ENCODE data around the gene MAML3.

Gene MAML3

DNA sequence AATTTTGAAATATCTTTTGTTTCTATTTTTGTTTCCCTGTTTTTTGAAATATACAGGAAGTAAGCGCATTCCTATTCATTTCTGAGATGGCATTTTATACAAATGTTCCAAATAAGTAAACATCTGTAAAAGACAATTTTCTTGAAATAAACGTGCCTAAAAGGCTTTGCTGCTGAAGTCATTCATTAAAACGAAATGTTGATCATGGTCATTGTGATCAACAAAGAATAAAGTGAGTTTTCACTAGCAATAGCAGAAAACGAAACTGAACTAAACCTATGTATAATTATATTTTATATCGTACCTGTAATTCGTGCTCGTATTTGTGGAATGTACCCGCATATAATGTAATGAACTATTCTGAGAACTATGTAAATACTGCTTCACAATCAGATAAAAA lies 267.2 kb downstream of the MAML3 start:
- in situ Hi-C loops (cut with MboI; ENCODE audit: low sequenced_read_pairs): no loop called here

GRCh38 chr4:139884438-139884837 lies 269.5 kb downstream of the MAML3 start:
- in situ Hi-C loops (cut with MboI; ENCODE audit: low sequenced_read_pairs): no loop called here

DNA sequence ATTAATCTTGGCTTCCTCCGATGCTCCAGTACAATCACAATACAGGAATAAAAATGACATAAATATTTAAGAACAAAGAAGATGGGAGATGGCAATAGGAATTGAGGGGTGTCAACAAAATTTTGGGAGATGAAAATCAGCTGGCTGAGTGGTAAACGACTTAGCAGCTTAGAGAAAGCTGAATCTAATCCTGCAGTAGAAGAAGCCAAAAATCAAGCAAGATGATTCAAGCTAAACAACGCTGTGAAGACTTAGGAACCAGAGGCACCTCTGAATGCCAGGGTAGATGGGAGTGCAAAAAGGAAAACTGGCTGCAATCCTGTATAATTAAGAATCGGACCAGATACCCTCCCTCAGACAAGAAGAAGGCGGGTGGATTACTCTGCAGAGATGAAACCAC lies 273.1 kb downstream of the MAML3 start:
- in situ Hi-C loops (cut with MboI; ENCODE audit: low sequenced_read_pairs): no loop called here

GRCh38 chr4:139878050-139878449 lies 275.9 kb downstream of the MAML3 start:
- in situ Hi-C loops (cut with MboI; ENCODE audit: low sequenced_read_pairs): no loop called here

- in situ Hi-C loops (cut with MboI; ENCODE audit: low sequenced_read_pairs): no loop called here
These were observed 277.5 kb downstream of the MAML3 start for GRCh38 chr4:139876337-139876941.

- in situ Hi-C loops (cut with MboI; ENCODE audit: low sequenced_read_pairs): no loop called here
These were observed 278.6 kb downstream of the MAML3 start for GRCh38 chr4:139875411-139875825.

GRCh38 chr4:139873111-139873860 lies 280.7 kb downstream of the MAML3 start:
- in situ Hi-C loops (cut with MboI; ENCODE audit: low sequenced_read_pairs): no loop called here

DNA sequence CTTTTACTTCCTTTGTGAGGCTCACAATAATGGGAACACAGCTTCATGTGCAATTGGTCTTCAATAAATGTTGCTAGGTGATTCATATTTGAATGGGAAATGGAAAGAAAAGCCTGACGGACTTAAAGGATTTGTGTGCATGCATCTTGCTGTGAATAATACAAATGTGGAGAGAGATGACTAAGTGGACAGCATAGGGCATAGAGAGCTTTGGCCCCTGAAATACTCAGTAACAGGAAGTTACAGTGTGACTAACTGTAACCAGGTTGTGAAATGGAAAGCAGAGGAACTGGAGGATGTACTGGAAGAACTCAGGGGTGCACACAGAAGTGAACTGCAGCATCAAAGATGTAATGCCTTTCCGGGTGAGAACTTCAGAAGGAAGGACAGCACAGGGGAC lies 281.7 kb downstream of the MAML3 start:
- in situ Hi-C loops (cut with MboI; ENCODE audit: low sequenced_read_pairs): no loop called here

DNA sequence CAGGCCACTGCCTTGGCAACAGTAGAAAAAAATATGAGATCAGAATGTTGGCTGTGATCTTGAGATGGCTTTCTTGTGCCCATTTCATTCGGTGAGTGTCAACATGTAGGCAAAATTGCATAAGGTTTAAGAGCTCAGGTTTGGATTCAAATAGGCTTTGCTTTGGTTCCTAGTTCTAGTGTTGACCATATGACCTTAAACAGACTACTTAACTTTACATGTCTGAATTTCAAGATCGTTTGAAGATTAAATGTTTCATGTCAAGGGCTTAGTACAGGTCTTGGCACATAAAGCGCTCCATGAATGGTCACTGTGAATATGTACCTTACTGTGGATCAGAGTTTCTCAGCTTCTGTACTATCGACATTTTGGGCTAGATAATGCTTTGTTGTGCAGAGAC lies 284.2 kb downstream of the MAML3 start:
- in situ Hi-C loops (cut with MboI; ENCODE audit: low sequenced_read_pairs): no loop called here

GRCh38 chr4:139866276-139866962 lies 287.6 kb downstream of the MAML3 start:
- in situ Hi-C loops (cut with MboI; ENCODE audit: low sequenced_read_pairs): no loop called here

DNA sequence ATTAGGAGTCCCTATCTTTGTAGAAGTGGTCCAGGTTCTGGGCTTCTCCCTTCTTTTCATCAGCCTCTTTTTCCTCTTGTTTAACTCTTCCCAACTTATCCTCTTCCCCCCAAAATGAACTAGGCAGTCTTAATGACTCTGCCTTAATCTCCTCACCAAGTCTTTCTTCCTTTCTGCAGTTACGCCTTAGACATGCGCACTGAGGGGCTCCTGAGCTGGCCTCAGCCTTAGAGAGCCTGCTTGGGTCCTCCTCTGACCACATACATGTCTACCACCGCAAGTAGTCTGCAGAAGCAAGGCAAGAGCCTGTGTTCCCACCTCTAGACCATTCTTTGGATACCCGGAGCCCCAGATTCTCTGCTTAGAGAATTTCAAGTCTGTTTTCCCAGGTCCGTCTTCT lies 288.4 kb downstream of the MAML3 start:
- in situ Hi-C loops (cut with MboI; ENCODE audit: low sequenced_read_pairs): no loop called here

DNA sequence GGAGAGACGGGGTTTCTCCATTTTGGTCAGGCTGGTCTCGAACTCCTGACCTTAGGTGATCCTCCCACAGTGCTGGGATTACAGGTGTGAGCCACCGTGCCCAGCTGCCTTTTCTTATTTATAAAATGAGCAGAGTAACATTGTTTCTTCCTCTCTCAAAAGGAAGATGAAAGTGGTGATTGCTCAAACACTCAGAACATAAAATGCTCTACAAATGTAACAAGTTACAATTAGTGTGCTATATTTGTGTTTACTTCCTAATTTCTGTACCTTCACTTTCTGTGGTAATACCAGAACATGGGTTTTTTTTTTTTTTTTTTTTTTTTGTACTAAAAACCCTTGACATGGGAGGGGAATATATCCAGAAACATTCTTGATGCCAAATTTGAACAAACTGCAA lies 290.5 kb downstream of the MAML3 start:
- in situ Hi-C loops (cut with MboI; ENCODE audit: low sequenced_read_pairs): no loop called here

DNA sequence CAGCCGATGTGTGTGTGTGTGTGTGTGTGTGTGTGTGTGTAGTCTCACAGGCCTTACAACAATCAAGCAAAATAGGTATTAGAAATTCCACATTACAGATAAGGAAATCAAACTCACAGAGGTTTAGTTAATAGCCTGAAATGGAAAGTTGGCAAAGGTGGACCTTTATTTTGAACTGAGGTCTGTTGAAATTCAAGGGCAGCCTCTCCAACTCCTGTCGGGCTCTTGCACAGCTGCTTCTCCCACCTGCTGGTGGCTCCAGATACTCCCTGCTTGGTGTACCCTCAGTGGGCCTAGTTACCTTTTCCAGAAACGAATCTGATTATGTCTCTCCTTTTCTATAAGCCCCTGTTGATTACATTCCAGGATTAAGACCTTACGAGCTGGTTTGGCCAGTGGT lies 292.5 kb downstream of the MAML3 start:
- in situ Hi-C loops (cut with MboI; ENCODE audit: low sequenced_read_pairs): no loop called here

GRCh38 chr4:139860435-139861024 lies 293.5 kb downstream of the MAML3 start:
- in situ Hi-C loops (cut with MboI; ENCODE audit: low sequenced_read_pairs): no loop called here

DNA sequence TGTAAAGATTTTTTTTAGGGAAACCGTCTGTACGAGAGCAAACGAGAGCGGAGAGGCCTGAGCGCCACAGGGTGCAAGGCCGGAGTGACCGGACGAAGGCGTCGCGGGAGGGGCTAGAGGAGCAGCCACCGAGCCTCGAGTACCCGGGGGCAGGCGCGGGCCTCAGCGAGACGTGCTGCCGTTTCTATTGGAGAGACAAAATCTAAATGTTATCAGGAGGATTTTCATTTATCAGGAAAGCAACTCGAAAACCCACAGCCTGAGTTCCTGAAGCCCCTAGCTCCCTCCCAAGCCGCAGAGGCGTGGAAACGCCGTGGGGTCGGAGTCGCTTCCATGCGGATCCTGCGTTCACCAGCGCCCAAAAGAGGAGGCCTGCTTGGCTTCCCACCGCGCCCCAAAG lies 294.1 kb downstream of the MAML3 start:
- in situ Hi-C loops (cut with MboI; ENCODE audit: low sequenced_read_pairs): no loop called here

DNA sequence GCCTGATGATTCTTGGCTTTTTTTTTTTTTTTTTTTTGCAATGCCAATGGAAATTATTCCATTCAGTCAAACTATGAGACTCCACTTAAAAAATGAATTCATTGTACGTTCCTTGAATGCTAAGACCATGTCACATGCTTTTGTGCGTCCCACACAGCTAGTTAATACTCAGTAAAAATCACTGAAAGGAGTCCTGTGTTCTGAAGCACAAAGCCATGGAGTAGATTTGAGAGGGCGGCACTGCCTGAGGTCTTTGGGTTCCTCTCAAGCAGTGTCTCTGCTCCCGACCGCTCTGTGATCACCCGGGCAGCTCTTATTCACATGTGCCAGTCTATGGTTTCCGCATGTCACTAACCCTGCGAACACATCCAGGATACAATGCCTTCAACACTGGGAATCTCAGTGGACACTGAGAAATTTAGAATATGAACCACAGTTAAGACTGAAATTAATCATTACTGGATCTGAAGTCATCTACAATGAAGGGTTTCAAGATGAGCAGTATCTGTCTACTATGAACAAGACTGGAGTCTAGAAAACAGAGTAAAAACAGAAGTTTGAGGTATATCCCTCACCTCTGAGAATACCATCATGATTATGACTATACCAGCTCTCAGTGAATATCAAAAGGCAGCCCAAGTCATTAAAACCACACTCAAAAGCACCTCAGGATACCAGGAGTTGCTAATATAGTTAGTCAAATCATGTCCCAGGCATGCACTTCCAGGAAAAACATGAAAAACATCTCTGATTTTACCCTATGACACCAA lies 295.4 kb downstream of the MAML3 start:
- in situ Hi-C loops (cut with MboI; ENCODE audit: low sequenced_read_pairs): no loop called here

- in situ Hi-C loops (cut with MboI; ENCODE audit: low sequenced_read_pairs): no loop called here
These were observed 296.0 kb downstream of the MAML3 start for GRCh38 chr4:139857977-139858376.

GRCh38 chr4:139857021-139857420 lies 297.0 kb downstream of the MAML3 start:
- in situ Hi-C loops (cut with MboI; ENCODE audit: low sequenced_read_pairs): no loop called here

DNA sequence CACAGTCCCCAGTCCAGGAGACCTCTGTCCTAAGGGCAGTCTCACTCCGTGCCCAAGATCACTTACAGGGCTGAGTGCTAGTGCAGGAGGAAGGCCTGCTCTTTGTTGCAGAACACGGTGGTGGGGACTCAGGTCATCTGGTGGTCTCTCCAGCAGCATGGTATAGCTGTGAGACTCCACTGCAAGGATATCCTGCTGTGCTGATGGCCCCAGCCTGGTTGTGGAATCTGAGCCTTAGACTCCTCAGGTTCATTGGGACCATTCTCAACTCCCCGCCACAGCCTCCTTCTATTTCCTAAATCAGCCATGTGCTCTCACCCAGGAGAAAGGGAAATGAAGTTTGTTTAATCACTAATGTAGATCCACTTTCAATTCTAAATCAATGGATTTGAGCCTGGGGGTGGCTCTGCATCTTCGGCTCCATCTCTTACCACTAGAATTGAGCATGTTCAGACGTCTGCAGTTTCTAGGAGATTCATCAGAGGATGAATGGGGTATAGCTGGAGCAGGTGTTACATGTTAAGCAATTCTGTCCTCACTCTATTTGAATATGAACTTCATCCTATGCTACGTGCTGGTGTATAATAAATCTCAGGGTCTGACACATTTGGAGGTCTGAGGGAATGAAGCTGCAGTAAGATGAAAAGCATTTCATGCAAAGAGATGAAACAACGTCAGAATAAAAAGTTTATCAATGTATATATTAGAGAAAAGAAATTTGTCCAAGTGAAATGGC lies 299.1 kb downstream of the MAML3 start:
- in situ Hi-C loops (cut with MboI; ENCODE audit: low sequenced_read_pairs): no loop called here

DNA sequence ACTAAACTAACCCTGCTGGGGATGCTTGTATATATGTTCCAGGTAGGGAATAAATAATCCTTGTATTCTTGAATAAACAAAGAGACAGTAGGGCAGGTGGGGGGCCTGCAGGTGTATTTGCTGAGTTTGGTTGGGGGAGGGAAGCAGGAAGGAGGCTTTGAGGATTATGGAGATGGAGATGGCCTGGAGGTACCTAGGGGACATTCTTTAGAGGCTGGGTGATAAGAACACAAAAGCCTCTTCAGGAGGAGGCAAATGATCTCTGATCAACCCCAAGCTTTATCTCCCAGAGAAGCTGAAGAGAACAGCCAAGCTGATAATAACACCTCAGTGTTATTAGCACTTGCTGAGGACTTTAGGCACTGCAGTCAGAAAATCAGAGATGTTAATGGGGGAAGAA lies 300.7 kb downstream of the MAML3 start:
- in situ Hi-C loops (cut with MboI; ENCODE audit: low sequenced_read_pairs): no loop called here

Measured in HL-60/S4 treated with phorbol 12-myristate 13-acetate at 8.2 ng/mL for 4 days and 3 days (cell line).